Tongue (tissue), 2 donors: Measurements from ENCODE around the gene GYG2. TPM values are rescaled to one million over a fixed set of nuclear protein-coding genes. Genes with fewer than 3 reads are reported as not detected.

Experiments
- DNase-seq: peaks from one replicate; pipeline ENCODE4 v3.0.0-alpha.2; 2015
- total RNA-seq: library from RNA; depleted of rRNA; stranded (reverse); fragments of >200 nt; gene quantifications from one replicate; pipeline ENCODE4 v1.2.3, GENCODE V29; 2014

GYG2 gene
- total RNA-seq, 1 donor from 2014 or later = 1.6 TPM

DNA sequence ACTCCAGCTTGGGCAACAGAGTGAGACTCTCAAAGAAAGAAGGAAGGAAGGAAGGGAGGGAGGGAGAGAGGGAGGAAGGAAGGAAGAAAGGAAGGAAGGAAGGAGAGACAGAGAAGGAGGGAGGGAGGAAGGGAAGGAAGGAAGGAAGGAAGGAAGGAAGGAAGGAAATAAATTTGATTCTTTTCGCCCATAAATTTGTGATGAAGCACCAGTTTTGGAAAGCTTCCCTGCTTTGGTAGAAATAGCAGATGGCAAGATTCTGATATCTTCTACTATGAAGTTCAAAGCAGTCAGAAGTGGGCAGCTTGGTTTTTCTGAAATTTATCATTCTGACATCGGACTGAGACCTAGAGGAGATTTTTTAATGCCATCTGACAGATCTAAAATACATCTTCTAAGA is 11.7 kb upstream of the GYG2 start:
- no peak for DNase-seq

- no peak for DNase-seq
These were observed 9.2 kb upstream of the GYG2 start for GRCh38 chrX:2819345-2820135.

DNA sequence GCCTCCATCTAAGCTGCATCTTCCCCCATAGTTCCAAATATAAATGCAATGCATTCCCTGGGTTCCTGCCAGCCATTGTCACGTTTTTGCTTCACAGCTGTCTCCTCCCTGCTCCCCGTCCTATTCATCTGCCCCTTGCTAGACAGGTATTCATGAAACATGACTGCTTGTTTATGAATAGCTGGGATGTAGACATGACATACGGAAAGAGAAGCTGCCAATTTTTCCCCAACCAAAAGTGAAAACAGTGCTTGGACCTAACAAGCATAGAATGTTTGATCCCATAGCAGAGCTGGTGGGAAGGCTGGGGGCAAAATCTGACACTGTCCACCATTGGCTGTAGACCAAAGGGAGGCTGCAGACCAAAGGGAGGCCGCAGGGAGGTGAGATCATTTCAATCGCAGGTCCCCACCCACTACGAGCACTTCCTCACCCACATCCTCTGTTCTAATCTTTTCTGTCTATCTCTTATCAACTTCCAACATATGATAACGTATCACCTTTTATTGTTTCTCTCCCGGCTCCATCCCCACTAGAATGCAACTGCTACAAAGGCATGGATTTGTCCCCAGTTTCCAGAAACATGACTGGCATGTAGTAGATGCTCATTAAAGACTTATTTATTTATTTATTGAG is 8.5 kb upstream of the GYG2 start:
- peak; percentile 61 for DNase-seq

DNA sequence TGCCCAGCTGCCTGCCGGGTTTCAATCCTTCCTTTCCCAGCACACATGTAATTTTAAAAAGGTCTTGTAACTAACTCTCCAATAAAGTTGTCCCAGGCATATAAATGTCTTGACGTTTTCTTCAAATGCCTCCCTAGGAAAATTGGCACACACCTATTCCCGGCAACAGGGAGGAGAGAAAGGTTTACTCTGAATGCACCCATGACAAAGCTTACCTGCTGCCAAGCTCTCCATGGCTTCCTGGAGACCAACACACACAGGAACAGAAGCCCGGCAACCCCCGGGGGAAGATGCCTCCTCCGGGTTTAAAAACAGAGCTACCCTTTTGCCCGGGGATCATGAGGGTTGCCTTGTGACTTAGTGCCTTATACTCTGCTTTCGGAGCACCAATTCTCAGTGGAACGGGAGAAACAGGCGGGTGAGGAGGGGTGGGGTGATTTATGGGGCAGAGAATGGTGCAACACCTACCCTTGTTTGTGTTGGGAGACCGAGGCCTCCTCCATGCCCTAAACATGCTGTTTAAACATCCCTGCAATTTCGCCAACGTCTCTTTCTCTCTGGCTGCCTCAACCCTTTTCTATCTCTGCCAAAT is 4.8 kb upstream of the GYG2 start:
- DNase-seq = no peak

DNA sequence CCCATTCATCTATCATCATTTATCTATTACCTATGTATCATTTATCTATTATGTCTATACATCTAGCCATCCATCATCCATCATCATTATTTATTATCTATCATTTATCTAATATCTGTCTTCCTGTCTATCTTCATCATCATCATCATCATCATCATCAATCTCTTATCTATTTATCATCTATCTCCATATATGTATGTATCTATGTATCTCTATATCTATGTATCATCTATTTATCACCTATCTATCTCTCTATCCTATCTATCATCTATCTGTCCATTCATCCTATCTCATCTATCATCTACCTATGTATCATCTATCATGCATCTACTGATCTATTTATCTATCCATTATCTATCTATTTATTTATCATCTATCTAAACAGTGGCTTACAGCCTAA is 3.8 kb upstream of the GYG2 start:
- DNase-seq = no peak

DNA sequence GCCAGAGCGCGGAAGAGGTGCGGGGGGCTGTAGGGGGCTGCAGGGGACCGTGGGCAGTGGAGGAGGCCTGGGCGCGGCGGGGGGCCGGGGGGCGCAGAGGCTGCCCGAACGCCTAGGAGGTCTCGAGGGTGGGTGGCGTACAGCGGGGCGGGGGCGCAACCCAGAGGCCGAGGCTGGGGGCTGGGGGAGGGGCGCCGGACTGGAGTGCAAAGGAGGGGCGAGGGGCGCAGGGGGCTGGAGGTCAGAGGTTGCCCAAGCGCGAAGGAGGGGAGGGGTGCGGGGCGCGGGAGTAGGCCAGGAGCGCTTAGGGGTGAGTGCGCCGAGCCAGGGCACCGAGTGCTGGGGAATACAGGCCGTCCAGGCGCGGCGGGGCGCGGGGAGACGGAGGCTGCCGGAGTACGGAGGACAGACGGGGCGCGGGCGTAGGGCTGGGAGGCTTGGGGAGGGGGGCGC is 255 bp downstream of the GYG2 start:
- DNase-seq = no peak

- DNase-seq = no peak
These were observed 928 bp downstream of the GYG2 start for GRCh38 chrX:2829469-2830246.

- DNase-seq = no peak
These were observed 2.9 kb downstream of the GYG2 start for GRCh38 chrX:2831471-2832228.

DNA sequence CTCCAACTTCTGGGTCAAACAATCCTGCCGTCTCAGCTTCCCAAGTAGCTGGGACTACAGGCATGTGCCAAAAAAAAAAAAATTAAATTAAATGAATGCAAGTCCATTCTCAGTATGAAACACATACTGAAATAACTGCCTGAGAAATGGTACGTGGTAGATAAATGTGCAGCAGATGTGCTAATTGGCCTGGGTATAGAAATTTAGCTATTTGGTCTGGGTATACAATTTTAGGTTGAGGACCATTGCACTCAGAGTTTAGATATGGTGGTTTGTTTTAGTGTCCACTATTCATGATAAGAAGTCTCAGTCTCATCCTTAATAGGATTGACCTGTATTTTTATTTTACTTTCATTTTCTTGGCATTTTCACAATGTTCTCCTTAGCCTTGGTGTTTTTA is 9.2 kb downstream of the GYG2 start:
- DNase-seq = no peak

- no peak for DNase-seq
These were observed 12.2 kb downstream of the GYG2 start for GRCh38 chrX:2840961-2841360.

DNA sequence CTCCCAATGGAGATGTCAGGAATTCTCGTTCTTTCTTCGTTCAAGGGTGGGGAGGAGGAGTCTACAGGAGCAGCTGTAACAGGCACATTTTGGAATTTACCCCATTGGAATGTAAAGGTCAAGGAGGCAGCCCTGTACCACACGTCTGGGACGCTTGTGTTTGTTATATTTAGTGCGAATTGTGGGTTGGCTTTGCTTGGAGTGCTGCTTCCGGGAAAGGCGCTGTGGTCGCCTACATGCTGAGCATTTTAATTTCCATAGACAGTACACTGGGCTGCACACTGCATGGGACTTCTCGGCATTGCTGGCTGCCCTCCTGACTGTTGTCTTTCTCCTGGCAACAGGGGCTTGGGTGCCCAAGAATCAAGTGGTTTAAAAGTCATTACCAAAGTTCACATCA is 12.8 kb downstream of the GYG2 start:
- DNase-seq = no peak

- DNase-seq = no peak
These were observed 18.3 kb downstream of the GYG2 start for GRCh38 chrX:2846992-2847391.

DNA sequence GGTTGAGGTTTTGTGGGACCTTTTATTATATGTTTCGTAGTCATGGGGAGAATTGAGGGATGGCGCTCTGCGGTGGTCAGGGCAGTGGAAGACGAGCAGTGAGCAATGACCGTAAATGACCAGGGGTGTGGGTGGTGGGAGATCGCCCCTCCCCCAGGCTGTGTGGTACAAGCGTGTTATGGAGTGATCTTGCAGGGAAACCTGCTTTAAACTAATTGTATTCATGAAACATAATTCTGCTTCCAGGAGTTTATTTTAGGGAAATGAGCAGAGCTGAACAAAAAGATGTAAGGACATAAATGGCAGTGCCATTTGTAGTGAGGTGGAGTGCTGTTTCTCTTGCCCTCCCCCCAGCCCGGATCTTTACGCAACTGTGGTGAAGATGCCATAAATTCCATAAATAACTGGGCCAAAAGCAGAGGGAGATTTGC is 20.2 kb downstream of the GYG2 start:
- DNase-seq = no peak

GRCh38 chrX:2854918-2855317 is 26.2 kb downstream of the GYG2 start:
- DNase-seq = no peak

DNA sequence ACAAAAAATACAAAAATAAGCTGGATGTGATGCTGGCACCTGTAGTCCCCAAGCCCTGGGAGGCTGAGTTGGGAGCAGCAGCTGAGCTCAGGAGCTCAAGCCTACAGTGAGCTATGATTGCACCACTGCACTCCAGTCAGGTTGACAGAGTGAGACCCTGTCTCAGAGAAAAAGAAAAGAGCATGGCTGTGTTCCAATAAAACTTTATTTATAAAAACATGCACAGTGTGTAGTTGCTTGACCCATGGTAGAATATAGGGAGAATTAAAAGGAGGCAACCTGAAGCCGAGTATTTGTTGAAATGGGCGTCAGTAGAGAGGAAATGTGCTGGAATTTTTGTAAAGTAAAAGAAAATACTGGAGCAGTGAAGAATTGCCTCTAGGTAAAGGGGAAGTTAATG is 27.0 kb downstream of the GYG2 start:
- DNase-seq = no peak

GRCh38 chrX:2857566-2857965 is 28.8 kb downstream of the GYG2 start:
- DNase-seq = no peak

GRCh38 chrX:2859197-2859797 is 30.6 kb downstream of the GYG2 start:
- no peak for DNase-seq

- DNase-seq = no peak
These were observed 33.7 kb downstream of the GYG2 start for GRCh38 chrX:2862404-2862803.

GRCh38 chrX:2863646-2864045 is 34.9 kb downstream of the GYG2 start:
- no peak for DNase-seq

GRCh38 chrX:2867206-2867605 is 38.5 kb downstream of the GYG2 start:
- no peak for DNase-seq

DNA sequence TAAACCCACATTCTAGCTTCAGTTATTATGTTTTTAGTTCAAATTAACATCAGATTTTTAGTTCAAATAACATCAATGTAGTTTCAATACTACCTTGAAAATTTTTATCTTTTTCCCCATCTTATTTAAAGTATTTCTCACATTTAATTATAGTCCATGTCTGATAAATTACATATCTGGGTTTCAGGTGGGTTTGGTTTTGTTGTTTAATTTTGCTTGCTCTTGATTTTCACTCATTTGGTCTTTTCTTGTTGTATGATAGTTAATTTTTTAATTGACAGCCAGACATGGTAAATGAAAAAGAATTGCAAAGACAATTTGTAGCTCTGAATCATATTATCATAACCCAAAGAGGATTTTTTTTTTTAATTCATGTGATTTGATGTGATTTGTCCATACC is 41.9 kb downstream of the GYG2 start:
- no peak for DNase-seq

DNA sequence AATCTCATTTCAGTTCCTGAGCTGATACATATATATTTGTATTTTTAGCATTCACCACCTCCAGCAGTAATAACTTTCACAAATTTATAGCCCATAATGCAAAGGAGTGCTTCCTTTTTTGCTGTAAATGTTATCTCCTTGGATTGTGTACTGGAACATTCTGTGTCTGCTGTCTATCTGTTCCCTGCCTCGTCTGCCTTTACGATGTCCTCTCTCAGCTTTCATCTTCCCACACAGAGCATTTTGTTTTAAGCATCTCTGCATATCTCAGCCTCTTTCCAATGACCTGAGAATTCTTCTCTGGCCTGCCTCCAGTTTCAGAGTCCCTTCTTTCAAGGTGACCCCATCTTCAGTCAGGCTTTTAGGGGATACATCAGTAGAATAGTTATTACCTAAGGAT is 43.1 kb downstream of the GYG2 start:
- no peak for DNase-seq
